K562 (cell line): ENCODE data around the gene AP1M1. TPM values are rescaled to one million over a fixed set of nuclear protein-coding genes. Genes with fewer than 3 reads are reported as not detected.

Source experiments
- ATAC-seq: fragments of 200-7000 bp; cut with Tn5 transposase; 3 replicates; pipeline ENCODE4 v1.9.1; 2020; ENCODE audit warnings: moderate library complexity
- BruUV-seq: library from RNA; stranded (reverse); fragments of 400-500 nt; replicated peaks from 2 replicates; lab custom pipeline; 2021; lab: Mats Ljungman, UMichigan
- CTCF ChIA-PET: fragments of 300-600 bp; formaldehyde crosslinking; extraction: SDS; loops from one replicate; lab custom pipeline; 2021; ENCODE audit warnings: low intra/inter-chr PET ratio; lab: Yijun Ruan, JAX
- POLR2A ChIA-PET: fragments of 300-600, 350-650 bp; sonication (Branson Sonifier 250); formaldehyde crosslinking; extraction: SDS; loops from one replicate; lab custom pipeline; 2021; ENCODE audit warnings: antibody characterized with exemption, inconsistent platforms; lab: Yijun Ruan, JAX
- DNase-seq, 4 experiments: peaks; one replicate each; pipeline versions ENCODE4 v3.0.0 to v3.0.0-alpha.2; 2011 to 2018; ENCODE audit warnings: low spot score in 3 of 4, mixed read lengths in 3 of 4; ENCODE audit errors: extremely low read depth in 1 of 4
- FAIRE-seq: peaks from 2 replicates; lab custom pipeline; 2011; peaks lifted over from hg19 to GRCh38; lab: Jason Lieb, UNC
- H2AFZ ChIP-seq: 2 replicates; pipeline ENCODE4 v1.6.0; 2011; ENCODE audit warnings: low read depth, low read length, control low read depth, inconsistent platforms
- H3K27ac ChIP-seq: fragments of 200-600 bp; 3 replicates; pipeline ENCODE4 v1.8.0; 2011; ENCODE audit warnings: low read depth, mild to moderate bottlenecking, control low read depth, inconsistent platforms, low read length, moderate library complexity, mixed read lengths; ENCODE audit errors: extremely low read depth
- H3K27me3 ChIP-seq, 2 experiments: fragments of 300-600 bp in 1 of 2; 2 replicates in 1 of 2; 3 replicates in 1 of 2; pipeline versions ENCODE4 v1.6.0 to v1.8.0; 2011; ENCODE audit warnings: inconsistent platforms in 2 of 2, low read length in 2 of 2, mild to moderate bottlenecking in 1 of 2, mixed read lengths in 1 of 2, moderate library complexity in 1 of 2; ENCODE audit not compliant: control insufficient read depth in 2 of 2, insufficient read depth in 2 of 2
- H3K36me3 ChIP-seq: fragments of 300-600 bp; 3 replicates; pipeline ENCODE4 v1.8.0; 2011; ENCODE audit warnings: mild to moderate bottlenecking, low read length, inconsistent platforms; ENCODE audit not compliant: control insufficient read depth, insufficient read depth
- H3K4me1 ChIP-seq, 2 experiments: fragments of 200-600 bp in 1 of 2; replicated peaks in 1 of 2; 2 replicates in 1 of 2; 3 replicates in 1 of 2; pipeline versions ENCODE4 v1.5.1 to v1.8.0; 2011; ENCODE audit warnings: inconsistent platforms in 2 of 2, low read length in 2 of 2, mild to moderate bottlenecking in 1 of 2, mixed read lengths in 1 of 2, moderate library complexity in 1 of 2; ENCODE audit not compliant: control insufficient read depth in 2 of 2, insufficient read depth in 2 of 2
- H3K4me2 ChIP-seq: 2 replicates; pipeline ENCODE4 v1.6.1; 2011; ENCODE audit warnings: low read length, control low read depth, inconsistent platforms, mixed read lengths; ENCODE audit not compliant: insufficient read depth
- H3K4me3 ChIP-seq: fragments of 200-600 bp; sonication (generic), shearing (Covaris generic); 2 replicates; pipeline ENCODE4 v1.5.1; 2016; ENCODE audit warnings: control low read depth, inconsistent platforms
- H3K79me2 ChIP-seq: fragments of 200-600 bp; 3 replicates; pipeline ENCODE4 v1.8.0; 2011; ENCODE audit warnings: low read length, inconsistent platforms; ENCODE audit not compliant: control insufficient read depth, insufficient read depth
- H3K9ac ChIP-seq, 2 experiments: 2 replicates each; pipeline versions ENCODE4 v1.6.0 to v1.6.1; 2011; ENCODE audit warnings: low read depth in 2 of 2, low read length in 2 of 2, control low read depth in 1 of 2, inconsistent platforms in 1 of 2, mild to moderate bottlenecking in 1 of 2, mixed read lengths in 1 of 2; ENCODE audit not compliant: insufficient read depth in 1 of 2
- H3K9me1 ChIP-seq: one replicate; pipeline ENCODE4 v1.6.0; 2011; ENCODE audit warnings: inconsistent platforms, mild to moderate bottlenecking, low read length, moderate library complexity; ENCODE audit not compliant: control insufficient read depth, insufficient read depth
- H3K9me3 ChIP-seq: replicated peaks from 2 replicates; pipeline ENCODE4 v1.5.1; 2011; ENCODE audit warnings: low read depth, low read length, inconsistent platforms; ENCODE audit not compliant: control insufficient read depth, insufficient read depth
- H4K20me1 ChIP-seq: replicated peaks from 2 replicates; pipeline ENCODE4 v1.6.1; 2011; ENCODE audit warnings: low read length, inconsistent platforms, mixed read lengths; ENCODE audit not compliant: control insufficient read depth, insufficient read depth
- ARID1B ChIP-seq: fragments of 450-650 bp; IDR thresholded peaks from 2 replicates; pipeline ENCODE4 v1.6.1; 2016; ENCODE audit warnings: antibody characterized with exemption, mild to moderate bottlenecking, inconsistent platforms
- BACH1 ChIP-seq: fragments of 200-800 bp; sonication (Bioruptor generic); IDR thresholded peaks from 2 replicates; pipeline ENCODE4 v1.6.1; 2016; ENCODE audit warnings: missing genetic modification characterization, missing compliant biosample characterization
- CEBPG ChIP-seq, 3 experiments: fragments of 200-800 bp in 1 of 3; sonication (Bioruptor generic) in 1 of 3; sonication (generic) in 1 of 3; formaldehyde crosslinking in 1 of 3; IDR thresholded peaks in 2 of 3; conservative IDR thresholded peaks in 1 of 3; 2 replicates each; pipeline versions ENCODE4 v1.6.1 to v1.8.0; 2016 to 2022; ENCODE audit warnings: missing compliant biosample characterization in 2 of 3, missing genetic modification characterization in 2 of 3, mild to moderate bottlenecking in 1 of 3, missing genetic modification reagents in 1 of 3
- CTBP1 ChIP-seq: fragments of 450-650 bp; IDR thresholded peaks from 2 replicates; pipeline ENCODE4 v1.6.1; 2016; ENCODE audit warnings: borderline replicate concordance
- HDAC3 ChIP-seq: fragments of 450-650 bp; IDR thresholded peaks from 2 replicates; pipeline ENCODE4 v1.6.1; 2018; ENCODE audit warnings: borderline replicate concordance, mild to moderate bottlenecking, moderate library complexity; ENCODE audit not compliant: partially characterized antibody
- RBM17 ChIP-seq: fragments of 200-400 bp; formaldehyde crosslinking; IDR thresholded peaks from 2 replicates; pipeline ENCODE4 v1.6.1; 2017; ENCODE audit warnings: low read depth, mild to moderate bottlenecking, low read length, borderline replicate concordance
- RCOR1 ChIP-seq, 2 experiments: IDR thresholded peaks; 2 replicates each; pipeline ENCODE4 v1.6.1; 2012; ENCODE audit warnings: low read depth in 2 of 2, low read length in 2 of 2, borderline replicate concordance in 1 of 2, improper control_type of control experiment in 1 of 2
- STAT5A ChIP-seq: IDR thresholded peaks from 2 replicates; pipeline ENCODE4 v1.6.1; 2012; ENCODE audit warnings: low read length, inconsistent platforms, borderline replicate concordance
- WGBS: fragments of 100-300 bp; shearing (Covaris generic); methylation state at CpG from one replicate; pipeline ENCODE4 v1.1.6; 2016; ENCODE audit warnings: low coverage, mixed read lengths; ENCODE audit not compliant: insufficient coverage; ENCODE audit errors: missing lambda C conversion rate; 5-methylcytosine and 5-hydroxymethylcytosine counted together
- in situ Hi-C: fragments of 300-500 bp; cut with MboI; formaldehyde crosslinking; loops from 4 replicates; pipeline ENCODE4 v1.15.0; 2018; ENCODE audit warnings: inconsistent platforms, mixed read lengths
- intact Hi-C: fragments of 100-400 bp; cut with micrococcal nuclease; formaldehyde crosslinking; loops from 2 replicates; pipeline ENCODE4 v1.14.2; 2022
- polyA plus RNA-seq, 8 experiments: library from polyadenylated mRNA; depleted of rRNA in 4 of 8; stranded (reverse) in 5 of 8; unstranded in 3 of 8; fragments of >200 nt; fragmentation: Nextera tagmentation in 2 of 8; fragmentation: Illumina TruSeq in 1 of 8; extraction: Ambion mirVana in 2 of 8; extraction: Trizol in 1 of 8; gene quantifications; 2 replicates each; pipeline versions ENCODE4 v1.2.1 to v1.2.3, GENCODE V29; 2011 to 2014; ENCODE audit warnings: inconsistent platforms in 1 of 8, missing spikeins in 1 of 8
- total RNA-seq, 7 experiments: library from RNA; depleted of rRNA in 6 of 7; stranded (reverse); fragments of >200 nt in 6 of 7; fragmentation: Illumina TruSeq in 2 of 7; extraction: Trizol in 2 of 7; gene quantifications; 2 replicates each; pipeline versions ENCODE4 v1.2.1 to v1.2.3, GENCODE V29; 2011 to 2021; ENCODE audit warnings: low replicate concordance in 1 of 7

Gene AP1M1
- total and polyA plus RNA-seq, 9 of the 15 experiments (the other 6 are each of a cell fraction or from before 2014, with no cell fraction given), result 0.87 to 56.2 (median 29.1) TPM

GRCh38 chr19:16274447-16274846, 76.7 kb downstream of the AP1M1 start:
- intact Hi-C loops, result no loop called here
- Histone ChIP-seq H3K9me3 (no peaks in the 10 kb centered on the region), H3K27ac (no peak overlapping the region)
- DNase-seq (no peak), ATAC-seq (no peak)
- WGBS, result 15% methylated on average over 6 of the region's 6 CpGs
- TF ChIP-seq RCOR1 (IDR thresholded peaks at IDR 0.05; ENCODE audit: borderline replicate concordance in 1 of 2, low read depth in 2 of 2, low read length in 2 of 2) (0 out of 4 replicates have a peak, but pooled peaks of 1 of the 2 experiments have one; percentile 26), CTBP1 (peak; percentile 43; the same call in 1 of the 2 replicates), BACH1 (tag) (no peak), HDAC3 (no peak), RBM17 (no peak), CEBPG (CRISPR knock-in tag; IDR thresholded peaks at IDR 0.05) (no peak), CEBPG (tag; conservative IDR thresholded peaks at IDR 0.05 in 1 of 2, IDR thresholded peaks at IDR 0.05 in 1 of 2) (0 out of 4 replicates have a peak, but pooled peaks of 1 of the 2 experiments have one; percentile 17), STAT5A (no peak), ARID1B (peak; percentile 10; the same call in 1 of the 2 replicates)
- TF ChIP-seq, all 486 proteins: peak for 4
- in situ Hi-C loops, result no loop called here
- Histone ChIP-seq H3K4me1 (no peaks in the 10 kb centered on the region; a peak in 1 of 5 replicates), H3K27me3 (peaks cover 2 to 21% of the 10 kb centered on the region in 2 experiments; a peak in 4 of 5 replicates), H3K36me3 (no peaks in the 10 kb centered on the region), H3K9ac (no peak overlapping the region), H3K79me2 (no peaks in the 10 kb centered on the region), H2AFZ (no peak overlapping the region), H4K20me1 (no peaks in the 10 kb centered on the region), H3K9me1 (no peaks in the 10 kb centered on the region), H3K4me3 (no peak overlapping the region), H3K4me2 (no peak overlapping the region)
- BruUV-seq, result no TSS peak
- FAIRE-seq, result no peak
- ChIA-PET CTCF (no interaction called here), POLR2A (no interaction called here)
